ENCODE data around the gene DPPA5. TPM values are rescaled to one million over a fixed set of nuclear protein-coding genes. Genes with fewer than 3 reads are reported as not detected.
"Not testable (repeated sequence)": the region's sequence is repeated elsewhere in the genome, so short reads cannot be mapped to it uniquely, and the experiment has no call there.

DPPA5 gene
- total and polyA plus RNA-seq, 4 donors: not detected

DNA sequence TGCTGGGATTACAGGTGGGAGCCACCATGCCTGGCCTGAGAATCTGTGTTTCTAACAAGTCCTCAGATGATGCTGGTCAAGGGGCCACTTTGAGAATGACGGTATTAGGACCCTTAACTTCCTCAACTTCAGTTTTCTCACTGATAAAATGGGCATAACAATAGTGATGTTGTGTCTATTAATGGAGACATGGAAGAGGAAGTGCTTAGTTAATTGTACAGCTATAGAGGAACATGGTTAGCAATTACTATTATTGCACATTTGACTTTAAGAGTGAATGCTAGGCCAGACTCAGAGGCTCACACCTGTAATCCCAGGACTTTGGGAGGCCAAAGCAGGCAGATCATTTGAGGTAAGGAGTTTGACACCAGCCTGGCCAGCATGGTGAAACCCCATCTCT lies 12.7 kb downstream of the DPPA5 start:
- H3K4me3 ChIP-seq (ENCODE audit: low read depth, low read length): no peak overlapping the region
- no peaks in the 10 kb centered on the region for H3K9me3 ChIP-seq (ENCODE audit: control insufficient read depth, insufficient read depth, low read length)
- no peaks in the 10 kb centered on the region for H3K4me1 ChIP-seq (ENCODE audit: control insufficient read depth, insufficient read depth, low read length)
- no peaks in the 10 kb centered on the region for H3K27me3 ChIP-seq (ENCODE audit: control insufficient read depth, insufficient read depth, low read length)
- H3K27ac ChIP-seq (ENCODE audit: low read depth, low read length): no peak overlapping the region
- H3K36me3 ChIP-seq (ENCODE audit: control insufficient read depth, insufficient read depth, low read length): no peaks in the 10 kb centered on the region
- DNase-seq (ENCODE audit: low read depth in 4 of 6, low spot score in 6 of 6): no peak
- WGBS (ENCODE audit: insufficient coverage): no CpG with 5 or more reads among the region's 1 CpG

DNA sequence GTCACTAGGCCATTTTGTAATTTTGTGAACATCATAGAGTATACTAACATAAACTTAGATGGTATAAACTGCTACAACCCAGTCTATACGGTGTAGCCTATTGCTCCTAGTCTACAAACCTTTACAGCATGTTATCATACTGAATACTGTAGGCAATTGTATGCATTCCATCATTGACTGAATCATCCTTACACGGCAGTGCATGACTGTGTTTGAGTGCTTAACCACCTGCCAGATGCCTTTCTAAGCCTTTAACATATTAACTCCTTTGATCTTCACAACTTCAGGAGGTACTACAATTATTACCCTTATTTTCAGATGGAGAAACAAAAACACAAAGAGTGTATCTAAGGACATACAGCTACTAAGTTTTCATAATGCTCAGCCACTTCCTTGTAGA lies 14.0 kb downstream of the DPPA5 start:
- 56% methylated on average over 1 of the region's 2 CpGs for WGBS (ENCODE audit: insufficient coverage)
- no peaks in the 10 kb centered on the region for H3K27me3 ChIP-seq (ENCODE audit: control insufficient read depth, insufficient read depth, low read length)
- no peak for DNase-seq (ENCODE audit: low read depth in 4 of 6, low spot score in 6 of 6)
- H3K36me3 ChIP-seq (ENCODE audit: control insufficient read depth, insufficient read depth, low read length): no peaks in the 10 kb centered on the region
- H3K4me1 ChIP-seq (ENCODE audit: control insufficient read depth, insufficient read depth, low read length): no peaks in the 10 kb centered on the region
- H3K9me3 ChIP-seq (ENCODE audit: control insufficient read depth, insufficient read depth, low read length): no peaks in the 10 kb centered on the region
- no peak overlapping the region for H3K4me3 ChIP-seq (ENCODE audit: low read depth, low read length)
- no peak overlapping the region for H3K27ac ChIP-seq (ENCODE audit: low read depth, low read length)

DNA sequence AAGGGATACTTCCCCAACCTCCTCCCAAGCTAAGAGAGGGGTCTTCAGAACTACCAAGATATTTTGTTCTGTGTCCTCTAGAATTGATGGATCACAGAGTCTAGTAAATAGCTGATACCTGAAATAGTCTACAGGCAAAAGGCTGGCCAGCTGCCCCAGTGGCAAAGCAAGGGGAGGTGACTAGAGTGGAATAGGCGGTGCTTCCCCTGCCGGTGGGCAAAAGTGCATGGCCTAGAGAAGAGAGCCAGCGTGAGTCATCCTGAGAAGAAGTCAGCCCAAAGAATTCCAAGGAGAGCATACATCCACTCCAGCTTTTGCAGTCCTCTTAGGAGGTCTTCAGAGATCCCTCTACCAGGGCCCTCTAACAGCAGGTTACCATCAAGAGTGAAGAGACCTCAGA lies 14.7 kb downstream of the DPPA5 start:
- 100% methylated on average over 1 of the region's 3 CpGs for WGBS (ENCODE audit: insufficient coverage)
- H3K36me3 ChIP-seq (ENCODE audit: control insufficient read depth, insufficient read depth, low read length): no peaks in the 10 kb centered on the region
- no peaks in the 10 kb centered on the region for H3K4me1 ChIP-seq (ENCODE audit: control insufficient read depth, insufficient read depth, low read length)
- no peak overlapping the region for H3K4me3 ChIP-seq (ENCODE audit: low read depth, low read length)
- no peaks in the 10 kb centered on the region for H3K9me3 ChIP-seq (ENCODE audit: control insufficient read depth, insufficient read depth, low read length)
- DNase-seq (ENCODE audit: low read depth in 4 of 6, low spot score in 6 of 6): no peak
- no peaks in the 10 kb centered on the region for H3K27me3 ChIP-seq (ENCODE audit: control insufficient read depth, insufficient read depth, low read length)
- no peak overlapping the region for H3K27ac ChIP-seq (ENCODE audit: low read depth, low read length)

DNA sequence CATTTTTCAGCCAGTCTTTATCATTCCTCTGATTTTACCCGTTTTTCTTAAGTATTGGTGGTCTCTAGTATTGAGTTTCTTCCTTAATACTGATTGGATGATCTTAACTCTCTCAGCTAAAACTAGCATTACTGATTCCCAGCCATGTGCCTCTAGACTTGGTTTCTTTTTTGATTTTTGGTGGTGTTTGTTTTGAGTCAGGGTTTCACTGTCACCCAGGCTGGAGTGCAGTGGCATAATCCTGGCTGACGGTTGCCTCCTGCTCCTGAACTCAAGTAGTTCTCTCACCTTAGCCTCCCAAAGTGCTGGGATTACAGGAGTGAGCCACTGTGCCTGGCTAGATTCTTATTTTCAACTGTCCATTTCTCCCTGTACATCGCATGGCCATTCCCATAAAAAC lies 24.9 kb downstream of the DPPA5 start:
- DNase-seq (ENCODE audit: low read depth in 4 of 6, low spot score in 6 of 6): no peak
- no peak overlapping the region for H3K4me3 ChIP-seq (ENCODE audit: low read depth, low read length)
- 89% methylated on average over 2 of the region's 3 CpGs for WGBS (ENCODE audit: insufficient coverage)

DNA sequence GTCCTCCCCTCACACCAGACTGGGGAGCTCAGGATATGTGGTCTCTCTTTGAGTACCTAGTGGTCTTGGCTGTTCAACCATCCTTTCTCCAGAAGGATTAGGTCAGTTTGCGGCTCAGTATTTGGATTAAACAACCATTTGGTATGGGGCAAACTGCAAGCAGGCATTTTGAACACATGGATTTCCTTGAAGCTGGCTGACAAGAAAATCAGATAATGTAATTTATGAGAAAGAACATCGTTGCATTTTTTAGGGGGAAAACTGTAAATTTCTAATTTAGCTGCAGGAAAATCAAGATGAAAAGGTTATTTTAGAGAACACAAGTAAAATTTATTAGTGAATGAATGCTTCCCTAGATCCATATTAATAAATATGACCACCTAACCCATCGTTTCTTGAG lies 25.3 kb downstream of the DPPA5 start:
- H3K9me3 ChIP-seq (ENCODE audit: control insufficient read depth, insufficient read depth, low read length): no peaks in the 10 kb centered on the region
- H3K27me3 ChIP-seq (ENCODE audit: control insufficient read depth, insufficient read depth, low read length): no peaks in the 10 kb centered on the region
- no peak for DNase-seq (ENCODE audit: low read depth in 4 of 6, low spot score in 6 of 6)
- H3K36me3 ChIP-seq (ENCODE audit: control insufficient read depth, insufficient read depth, low read length): no peaks in the 10 kb centered on the region
- WGBS (ENCODE audit: insufficient coverage): 83% methylated on average over 1 of the region's 3 CpGs
- no peak overlapping the region for H3K27ac ChIP-seq (ENCODE audit: low read depth, low read length)
- H3K4me3 ChIP-seq (ENCODE audit: low read depth, low read length): no peak overlapping the region
- H3K4me1 ChIP-seq (ENCODE audit: control insufficient read depth, insufficient read depth, low read length): no peaks in the 10 kb centered on the region

More for the DNA sequence above, 24.9 kb downstream of the DPPA5 start:
- Histone ChIP-seq H3K4me1 (ENCODE audit: control insufficient read depth, insufficient read depth, low read length) (no peaks in the 10 kb centered on the region), H3K36me3 (ENCODE audit: control insufficient read depth, insufficient read depth, low read length) (no peaks in the 10 kb centered on the region), H3K9me3 (ENCODE audit: control insufficient read depth, insufficient read depth, low read length) (no peaks in the 10 kb centered on the region), H3K27me3 (ENCODE audit: control insufficient read depth, insufficient read depth, low read length) (no peaks in the 10 kb centered on the region), H3K27ac (ENCODE audit: low read depth, low read length) (no peak overlapping the region)

DNA sequence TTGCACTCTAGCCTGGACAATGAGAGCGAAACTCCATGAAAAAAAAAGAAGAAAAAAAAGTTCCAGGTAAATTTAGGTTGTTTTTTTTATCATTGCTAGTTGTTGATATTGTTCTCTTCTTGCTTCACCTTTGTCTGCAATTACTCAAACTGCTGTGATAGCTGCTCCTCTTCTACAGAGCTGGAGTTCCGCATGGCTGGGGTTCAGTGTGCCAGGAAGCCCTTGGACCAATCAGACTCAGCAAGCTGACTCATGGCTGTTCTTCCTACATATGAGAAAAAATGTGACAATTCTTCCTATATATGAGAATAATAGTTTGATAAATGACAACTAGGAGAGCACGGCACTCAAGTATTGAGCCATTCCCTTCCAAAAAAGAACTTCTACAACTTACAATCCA lies 28.4 kb downstream of the DPPA5 start:
- Histone ChIP-seq H3K27ac (ENCODE audit: low read depth, low read length) (no peak overlapping the region), H3K4me3 (ENCODE audit: low read depth, low read length) (no peak overlapping the region)

DNA sequence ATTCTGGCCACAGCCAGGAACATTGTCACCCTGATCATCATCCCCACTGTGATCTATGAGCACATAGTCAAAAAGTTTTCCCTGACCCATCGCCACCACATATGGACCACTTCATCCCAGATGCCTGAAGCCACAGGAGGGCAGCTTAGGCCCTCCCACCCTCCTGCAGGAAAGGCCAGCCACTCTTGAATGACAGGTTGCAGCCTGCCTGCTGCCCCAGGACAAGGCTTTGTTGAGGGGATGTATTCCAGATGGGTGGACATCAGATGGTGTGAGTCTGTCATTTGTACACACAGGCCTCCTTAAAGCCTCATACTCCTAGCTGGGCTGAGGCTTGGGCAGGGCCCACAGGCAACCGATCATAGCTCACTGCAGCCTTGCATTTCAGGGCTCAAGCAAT lies 30.8 kb downstream of the DPPA5 start:
- 75% methylated on average over 2 of the region's 2 CpGs for WGBS (ENCODE audit: insufficient coverage)
- no peaks in the 10 kb centered on the region for H3K27me3 ChIP-seq (ENCODE audit: control insufficient read depth, insufficient read depth, low read length)
- no peak for DNase-seq (ENCODE audit: low read depth in 4 of 6, low spot score in 6 of 6)
- no peaks in the 10 kb centered on the region for H3K36me3 ChIP-seq (ENCODE audit: control insufficient read depth, insufficient read depth, low read length)
- no peaks in the 10 kb centered on the region for H3K9me3 ChIP-seq (ENCODE audit: control insufficient read depth, insufficient read depth, low read length)
- H3K27ac ChIP-seq (ENCODE audit: low read depth, low read length): no peak overlapping the region
- no peak overlapping the region for H3K4me3 ChIP-seq (ENCODE audit: low read depth, low read length)
- H3K4me1 ChIP-seq (ENCODE audit: control insufficient read depth, insufficient read depth, low read length): no peaks in the 10 kb centered on the region

More for the DNA sequence above, 28.4 kb downstream of the DPPA5 start:
- no peaks in the 10 kb centered on the region for H3K36me3 ChIP-seq (ENCODE audit: control insufficient read depth, insufficient read depth, low read length)
- H3K27me3 ChIP-seq (ENCODE audit: control insufficient read depth, insufficient read depth, low read length): no peaks in the 10 kb centered on the region
- no peaks in the 10 kb centered on the region for H3K9me3 ChIP-seq (ENCODE audit: control insufficient read depth, insufficient read depth, low read length)
- DNase-seq (ENCODE audit: low read depth in 4 of 6, low spot score in 6 of 6): no peak
- H3K4me1 ChIP-seq (ENCODE audit: control insufficient read depth, insufficient read depth, low read length): no peaks in the 10 kb centered on the region
- 100% methylated on average over 2 of the region's 3 CpGs for WGBS (ENCODE audit: insufficient coverage)

DNA sequence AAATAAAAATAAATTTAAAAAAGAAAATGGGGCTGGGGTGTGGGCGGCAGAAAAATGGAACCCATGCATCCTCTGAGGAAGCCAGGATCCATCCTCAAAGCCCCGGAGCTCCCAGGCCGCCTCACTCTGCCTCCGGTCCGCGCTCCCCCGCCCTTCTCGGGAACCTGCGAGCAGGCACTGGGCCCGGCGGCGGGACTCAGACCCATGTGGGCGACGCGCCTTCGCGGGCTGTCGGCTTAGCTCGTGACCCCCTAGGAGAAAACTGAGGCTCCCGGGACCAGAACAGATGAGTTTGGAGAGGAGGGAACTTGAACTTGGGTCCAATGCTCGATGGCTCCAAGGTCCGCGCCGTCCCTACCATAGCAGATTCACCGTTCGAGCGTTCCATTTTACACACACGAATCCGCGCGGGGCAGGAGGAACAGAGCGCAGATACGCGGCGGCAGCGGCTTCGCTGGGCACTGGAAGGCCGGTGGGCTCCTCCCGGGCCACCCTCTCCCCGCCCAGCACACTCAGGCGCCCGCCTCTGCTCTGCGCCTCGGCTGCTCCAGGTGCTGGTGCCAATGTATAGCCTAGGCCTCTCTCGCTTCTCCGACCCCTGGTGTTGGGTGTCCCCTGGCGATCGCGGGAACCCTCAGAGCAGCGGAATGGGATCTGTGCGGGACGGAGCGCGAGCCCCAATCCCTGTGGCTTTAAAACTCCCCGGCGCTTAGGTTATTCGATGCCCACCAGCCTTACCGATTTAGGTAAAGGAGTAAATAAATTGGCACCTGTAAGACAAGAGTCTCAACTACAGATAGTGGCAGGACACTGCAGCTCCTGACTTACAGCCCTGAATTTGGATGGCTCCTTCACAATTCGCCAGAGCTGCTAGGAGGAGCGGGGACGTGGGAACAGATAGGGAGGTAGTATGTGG lies 39.2 kb downstream of the DPPA5 start:
- no peaks in the 10 kb centered on the region for H3K36me3 ChIP-seq (ENCODE audit: control insufficient read depth, insufficient read depth, low read length)
- H3K9me3 ChIP-seq (ENCODE audit: control insufficient read depth, insufficient read depth, low read length): peaks cover 4% of the 10 kb centered on the region
- 14% methylated on average over 57 of the region's 61 CpGs for WGBS (ENCODE audit: insufficient coverage)
- peaks cover 14% of the 10 kb centered on the region for H3K27me3 ChIP-seq (ENCODE audit: control insufficient read depth, insufficient read depth, low read length)
- peak overlapping the region; percentile 24 for H3K4me3 ChIP-seq (ENCODE audit: low read depth, low read length)
- H3K27ac ChIP-seq (ENCODE audit: low read depth, low read length): no peak overlapping the region
- H3K4me1 ChIP-seq (ENCODE audit: control insufficient read depth, insufficient read depth, low read length): peaks cover 13% of the 10 kb centered on the region
- peak in 1 of 6 donors; percentile 20 for DNase-seq (ENCODE audit: low read depth in 4 of 6, low spot score in 6 of 6)

DNA sequence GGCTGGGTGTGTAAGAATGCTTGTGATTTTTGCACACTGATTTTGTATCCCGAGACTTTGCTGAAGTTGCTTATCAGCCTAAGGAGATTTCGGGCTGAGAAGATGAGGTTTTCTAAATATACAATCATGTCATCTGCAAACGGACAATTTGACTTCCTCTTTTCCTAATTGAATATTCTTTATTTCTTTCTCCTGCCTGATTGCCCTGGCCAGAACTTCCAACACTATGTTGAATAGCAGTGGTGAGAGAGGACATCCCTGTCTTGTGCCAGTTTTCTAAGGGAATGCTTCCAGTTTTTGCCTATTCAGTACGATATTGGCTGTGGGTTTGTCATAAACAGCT lies 43.6 kb downstream of the DPPA5 start:
- not testable (repeated sequence) for H3K36me3 ChIP-seq (ENCODE audit: control insufficient read depth, insufficient read depth, low read length); H3K9me3 ChIP-seq (ENCODE audit: control insufficient read depth, insufficient read depth, low read length); DNase-seq (ENCODE audit: low read depth in 4 of 6, low spot score in 6 of 6); H3K27ac ChIP-seq (ENCODE audit: low read depth, low read length)
- Histone ChIP-seq H3K27me3 (ENCODE audit: control insufficient read depth, insufficient read depth, low read length) (peaks cover 11% of the 10 kb centered on the region), H3K4me3 (ENCODE audit: low read depth, low read length) (peak overlapping the region; percentile 83), H3K4me1 (ENCODE audit: control insufficient read depth, insufficient read depth, low read length) (peaks cover 41% of the 10 kb centered on the region)
- WGBS (ENCODE audit: insufficient coverage): no CpG with 5 or more reads among the region's 4 CpGs
